DMS 273 (cell line): Measurements from ENCODE around the gene SLC2A6.

Experiments
- DNase-seq: peaks from one replicate; lab custom pipeline; 2025; ENCODE audit not compliant: unreplicated experiment; lab: John Stamatoyannopoulos, UW

The SLC2A6 gene

GRCh38 chr9:133441571-133441970, 37.3 kb downstream of the SLC2A6 start:
- DNase-seq, result no peak

GRCh38 chr9:133440874-133441273, 38.0 kb downstream of the SLC2A6 start:
- no peak for DNase-seq

GRCh38 chr9:133439337-133439736, 39.6 kb downstream of the SLC2A6 start:
- DNase-seq, result no peak

- no peak for DNase-seq
Measured at GRCh38 chr9:133437753-133438531, 41.0 kb downstream of the SLC2A6 start.

- no peak for DNase-seq
Measured at GRCh38 chr9:133436681-133437080, 42.2 kb downstream of the SLC2A6 start.

- DNase-seq, result no peak
Measured at GRCh38 chr9:133433351-133433843, 45.5 kb downstream of the SLC2A6 start.

GRCh38 chr9:133430244-133430643, 48.7 kb downstream of the SLC2A6 start:
- no peak for DNase-seq

- peak; percentile 53 for DNase-seq
Measured at GRCh38 chr9:133429641-133430161, 49.2 kb downstream of the SLC2A6 start.

GRCh38 chr9:133429214-133429613, 49.7 kb downstream of the SLC2A6 start:
- no peak for DNase-seq

- peak; percentile 60 for DNase-seq
Measured at GRCh38 chr9:133428617-133429101, 50.2 kb downstream of the SLC2A6 start.

DNA sequence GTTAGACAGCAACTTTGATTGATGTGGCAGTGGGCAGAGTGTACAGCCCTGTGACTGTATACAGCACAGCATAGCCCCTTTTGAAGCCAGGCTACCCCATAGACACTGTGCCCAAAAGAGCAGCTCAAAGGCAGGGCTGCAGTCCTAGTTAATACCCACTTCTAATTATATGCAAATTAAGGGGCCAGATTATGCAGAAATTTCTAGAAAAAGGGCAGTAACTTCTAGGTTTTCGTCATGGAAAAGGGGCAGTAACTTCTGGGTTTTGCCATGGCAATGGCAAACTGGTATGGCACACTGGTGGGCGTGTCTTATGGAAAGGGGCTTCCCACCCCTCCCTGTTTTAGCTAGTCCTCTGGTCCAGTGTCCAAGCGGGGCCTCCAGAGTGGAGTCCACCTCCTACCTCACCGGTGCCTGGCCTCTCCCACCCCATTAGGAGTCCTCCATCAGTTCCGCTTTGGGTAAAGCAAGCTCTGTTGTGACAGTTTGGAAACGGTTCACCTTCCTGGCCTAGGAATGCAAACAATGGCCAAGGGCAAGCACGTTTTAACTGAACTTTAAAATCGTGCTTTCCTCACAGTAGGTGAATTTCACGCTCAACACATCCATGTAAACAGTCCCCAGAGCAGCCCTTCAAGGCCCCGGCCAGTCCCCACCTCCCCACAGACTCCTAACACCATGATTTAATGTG, 51.1 kb downstream of the SLC2A6 start:
- peak; percentile 46 for DNase-seq

- DNase-seq, result no peak
Measured at GRCh38 chr9:133426011-133426410, 52.9 kb downstream of the SLC2A6 start.

- no peak for DNase-seq
Measured at GRCh38 chr9:133425049-133425632, 53.8 kb downstream of the SLC2A6 start.

- no peak for DNase-seq
Measured at GRCh38 chr9:133424187-133424586, 54.7 kb downstream of the SLC2A6 start.

DNA sequence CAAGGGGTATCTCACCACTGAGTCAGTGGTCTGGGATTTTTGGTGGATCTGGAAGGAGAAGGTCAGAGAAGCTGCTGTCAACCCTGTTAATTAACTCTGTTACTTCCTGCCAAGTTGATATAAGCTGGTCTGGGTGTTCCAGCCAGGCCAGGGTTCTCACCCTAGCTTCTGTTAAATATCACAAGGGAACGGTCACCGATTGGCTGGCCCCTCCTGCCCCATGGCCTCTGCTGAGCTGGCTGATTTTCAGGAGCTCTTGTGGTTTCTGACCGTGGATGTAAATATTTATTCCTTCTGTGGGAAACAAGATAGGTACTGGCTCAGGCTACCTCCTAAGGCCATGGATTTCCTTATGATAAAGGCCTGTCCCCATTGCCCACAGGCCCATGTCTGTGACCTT, 55.7 kb downstream of the SLC2A6 start:
- no peak for DNase-seq

- peak; percentile 60 for DNase-seq
Measured at GRCh38 chr9:133421615-133422542, 57.0 kb downstream of the SLC2A6 start, which contains the start of gene ADAMTS13. Gene ADAMTS13, plus strand, starts transcription at chr9:133422367. Its CDS starts 77 bp downstream, at chr9:133422444.
